GM10266 (cell line): Measurements from ENCODE around the gene TENT5C.

Experiments used
- DNase-seq: peaks from one replicate; pipeline ENCODE4 v3.0.0; 2012; ENCODE audit errors: extremely low spot score
- TF ChIP-seq, protein P1 (sequence below): IDR thresholded peaks from 2 replicates; pipeline ENCODE4 v1.5.1; 2012; ENCODE audit warnings: mild to moderate bottlenecking, low read depth; ENCODE audit not compliant: control insufficient read depth, insufficient read depth; ENCODE audit errors: missing control alignments

TENT5C gene

DNA sequence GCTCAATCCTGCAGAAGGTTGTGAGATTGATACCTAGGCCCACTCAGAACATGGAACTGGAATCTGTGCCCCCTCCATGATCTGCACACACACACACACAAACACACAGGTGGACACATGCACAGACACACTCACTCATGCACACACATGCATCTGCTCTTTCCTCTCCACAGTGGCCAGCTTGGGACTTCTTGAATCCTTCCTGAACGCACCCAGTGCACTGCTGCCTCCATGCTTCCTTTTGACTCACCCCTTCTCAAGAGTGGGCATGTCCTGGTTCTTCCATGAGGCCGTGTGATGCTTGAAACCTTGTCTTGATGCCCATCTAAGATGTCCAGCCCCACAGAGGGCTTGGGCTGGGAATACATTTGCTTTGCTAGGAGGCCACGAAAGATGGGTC lies 25.4 kb upstream of the TENT5C start:
- DNase-seq, result no peak
- TF ChIP-seq, protein P1, sequence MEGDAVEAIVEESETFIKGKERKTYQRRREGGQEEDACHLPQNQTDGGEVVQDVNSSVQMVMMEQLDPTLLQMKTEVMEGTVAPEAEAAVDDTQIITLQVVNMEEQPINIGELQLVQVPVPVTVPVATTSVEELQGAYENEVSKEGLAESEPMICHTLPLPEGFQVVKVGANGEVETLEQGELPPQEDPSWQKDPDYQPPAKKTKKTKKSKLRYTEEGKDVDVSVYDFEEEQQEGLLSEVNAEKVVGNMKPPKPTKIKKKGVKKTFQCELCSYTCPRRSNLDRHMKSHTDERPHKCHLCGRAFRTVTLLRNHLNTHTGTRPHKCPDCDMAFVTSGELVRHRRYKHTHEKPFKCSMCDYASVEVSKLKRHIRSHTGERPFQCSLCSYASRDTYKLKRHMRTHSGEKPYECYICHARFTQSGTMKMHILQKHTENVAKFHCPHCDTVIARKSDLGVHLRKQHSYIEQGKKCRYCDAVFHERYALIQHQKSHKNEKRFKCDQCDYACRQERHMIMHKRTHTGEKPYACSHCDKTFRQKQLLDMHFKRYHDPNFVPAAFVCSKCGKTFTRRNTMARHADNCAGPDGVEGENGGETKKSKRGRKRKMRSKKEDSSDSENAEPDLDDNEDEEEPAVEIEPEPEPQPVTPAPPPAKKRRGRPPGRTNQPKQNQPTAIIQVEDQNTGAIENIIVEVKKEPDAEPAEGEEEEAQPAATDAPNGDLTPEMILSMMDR, result no peak

DNA sequence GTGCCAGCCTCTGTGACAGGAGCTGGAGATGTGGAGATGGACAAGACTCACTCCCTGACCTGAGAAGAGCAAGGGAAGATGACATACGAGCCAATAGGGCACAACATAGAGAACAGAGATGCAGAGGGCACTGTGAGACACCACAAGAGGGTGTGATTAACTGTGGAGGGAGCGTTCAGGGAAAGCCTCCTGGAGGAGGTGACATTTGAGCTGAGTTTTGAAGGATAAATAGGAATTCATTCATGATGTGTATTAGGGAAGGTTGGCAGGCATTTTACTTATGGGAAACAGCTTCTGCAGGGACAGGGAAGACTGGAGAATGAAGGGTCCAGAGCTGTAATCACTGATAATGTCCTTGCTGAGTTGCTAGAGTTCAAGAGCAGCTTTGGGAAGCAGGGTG lies 25.0 kb upstream of the TENT5C start:
- TF ChIP-seq, protein P1, result no peak
- no peak for DNase-seq

DNA sequence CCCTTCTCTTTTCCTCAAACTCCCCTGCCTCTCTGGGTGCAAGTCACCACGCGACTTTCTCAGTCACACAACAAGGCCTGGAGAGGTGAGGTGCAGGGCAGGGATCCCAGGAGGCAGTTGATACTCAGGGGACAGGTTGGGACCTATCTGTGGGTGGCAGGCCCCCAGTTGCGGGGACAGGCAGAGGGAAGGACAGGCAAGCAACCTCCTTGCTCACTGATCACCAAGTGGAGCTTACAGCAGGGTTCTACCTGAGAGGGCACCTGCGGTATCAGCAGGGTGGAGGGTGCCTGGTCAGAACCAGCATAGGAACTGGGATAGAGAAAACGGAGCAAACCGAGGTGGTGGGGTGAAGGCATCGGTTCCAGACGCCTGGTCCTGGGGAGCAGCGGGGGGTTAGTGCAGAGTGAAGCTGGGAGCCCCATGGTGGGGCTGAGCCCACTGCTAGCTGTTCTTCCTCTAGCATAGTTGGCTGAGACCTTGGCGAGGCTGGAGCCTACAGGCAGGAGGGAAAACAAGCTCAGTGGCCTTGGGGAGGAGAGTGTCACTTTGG lies 24.4 kb upstream of the TENT5C start:
- TF ChIP-seq, protein P1, result no peak
- no peak for DNase-seq

DNA sequence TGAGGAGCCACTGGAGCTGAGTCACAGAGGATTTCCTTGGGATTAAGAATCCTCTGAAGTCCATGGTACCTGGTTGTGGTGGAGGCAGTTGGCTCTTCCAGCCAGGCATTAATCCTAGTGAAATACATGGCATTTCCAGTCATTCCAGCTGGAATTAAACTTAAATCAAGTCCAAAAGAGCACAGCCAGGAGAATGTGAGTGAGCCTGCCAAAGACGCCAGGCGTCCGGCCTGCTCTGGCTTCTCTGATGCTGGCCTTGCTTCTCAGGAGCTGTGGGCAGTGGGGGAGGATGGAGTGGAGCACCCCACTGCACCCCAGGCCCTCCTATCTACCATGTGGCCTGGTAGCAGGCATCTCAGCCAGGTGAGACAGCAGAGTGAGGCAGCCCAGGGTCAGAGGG lies 23.4 kb upstream of the TENT5C start:
- TF ChIP-seq, protein P1, result no peak
- DNase-seq, result no peak

DNA sequence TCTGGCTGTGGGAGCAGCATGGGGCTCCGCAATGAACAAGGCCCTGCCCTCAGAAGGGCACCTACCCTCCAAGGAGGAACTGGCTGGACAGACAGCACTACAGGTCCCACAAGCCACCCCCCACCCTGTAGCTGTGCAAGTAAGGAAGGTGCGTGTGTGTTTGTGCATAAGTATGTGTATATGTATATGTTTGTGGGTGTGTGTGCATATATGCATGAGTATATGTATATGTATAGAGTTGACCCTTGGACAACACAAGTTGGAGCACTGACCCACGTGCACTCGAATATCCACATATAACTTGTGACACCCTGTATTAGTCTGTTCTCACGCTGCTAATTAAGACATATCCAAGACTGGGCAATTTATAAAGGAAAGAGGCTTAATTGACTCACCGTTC lies 22.6 kb upstream of the TENT5C start:
- TF ChIP-seq, protein P1, result no peak
- no peak for DNase-seq

DNA sequence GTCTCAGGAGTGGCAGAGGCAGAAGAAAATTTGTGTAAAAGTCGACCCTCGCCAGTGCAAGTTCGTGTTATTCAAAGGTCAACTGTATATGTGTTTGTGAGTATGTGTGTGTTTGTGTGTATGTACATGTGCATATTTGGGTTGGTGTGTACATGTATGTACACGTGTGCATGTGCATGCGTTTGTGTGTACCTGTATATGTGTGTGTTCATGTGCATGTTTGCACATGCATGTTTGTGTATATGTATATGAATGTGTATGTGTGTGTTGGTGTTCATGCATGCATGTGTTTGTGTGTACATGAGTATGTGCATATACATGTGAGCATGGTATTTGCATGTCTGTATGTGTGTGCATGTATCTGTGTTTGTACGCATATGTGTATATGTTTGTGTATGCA lies 21.7 kb upstream of the TENT5C start:
- TF ChIP-seq, protein P1, result no peak
- no peak for DNase-seq

DNA sequence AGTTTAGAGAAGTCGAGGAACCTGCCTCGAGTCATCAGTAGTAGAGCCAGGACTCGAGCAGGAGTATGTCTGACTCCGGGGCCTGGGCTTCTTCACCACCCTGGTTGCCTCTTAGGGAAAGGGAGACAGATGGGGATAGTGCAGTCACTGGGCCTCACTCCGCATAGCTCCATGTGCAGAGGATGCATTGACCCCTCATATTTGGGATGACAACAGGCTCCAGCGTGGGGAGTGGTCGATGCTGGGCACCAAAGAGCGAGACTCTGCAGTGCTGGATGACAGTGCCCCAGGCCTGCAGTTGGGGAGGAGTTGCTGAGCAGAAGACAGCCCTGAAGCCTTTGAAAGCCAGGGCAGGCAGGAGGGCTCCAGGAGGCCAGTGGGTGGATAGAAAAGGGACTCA lies 20.8 kb upstream of the TENT5C start:
- no peak for DNase-seq
- TF ChIP-seq, protein P1, result no peak
